Fibroblast of lung (primary cell): ENCODE results near the gene SLC23A2.

Experiments used
- EZH2 ChIP-seq: IDR thresholded peaks from 2 replicates; pipeline ENCODE4 v1.5.1; 2012; ENCODE audit warnings: low read length, control low read depth, mild to moderate bottlenecking; ENCODE audit errors: missing control alignments
- TF ChIP-seq, protein P1 (sequence below), 2 donors: IDR thresholded peaks in 1 of 2; conservative IDR thresholded peaks in 1 of 2; 1 replicate in 1 of 2; 2 replicates in 1 of 2; pipeline ENCODE4 v1.5.1; 2011 to 2012; ENCODE audit warnings: low read length in 2 of 2, control low read depth in 1 of 2, inconsistent platforms in 1 of 2, low read depth in 1 of 2, mild to moderate bottlenecking in 1 of 2

DNA sequence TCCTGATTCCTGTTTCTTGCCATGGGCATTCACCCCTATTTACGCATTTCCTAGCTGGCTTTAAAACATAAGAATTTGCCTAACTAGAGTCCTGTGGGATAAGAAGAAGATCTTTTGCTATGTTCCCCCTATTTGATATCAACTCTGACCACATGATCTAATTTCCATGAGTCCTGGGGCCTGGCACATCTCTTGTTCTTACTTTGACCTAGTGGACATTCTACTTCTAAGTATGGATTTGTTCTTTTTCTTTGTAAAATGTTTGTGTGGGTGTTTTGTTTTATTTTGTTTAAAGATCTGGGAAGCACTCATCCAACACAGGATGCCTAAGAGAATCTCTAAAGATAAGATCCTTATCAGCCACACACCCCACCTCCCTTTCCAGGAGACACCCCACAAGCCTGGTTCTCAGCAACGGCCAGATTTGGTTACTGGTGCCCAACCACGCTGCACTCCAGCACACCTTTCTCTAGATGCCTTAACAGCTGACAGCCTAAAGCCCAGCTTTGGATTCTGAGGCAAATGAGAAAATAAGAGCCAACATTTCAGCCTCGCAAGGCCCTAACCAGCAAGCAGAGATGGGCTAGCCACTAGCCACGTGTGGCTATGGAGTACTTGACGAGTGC is 74.7 kb downstream of the SLC23A2 start:
- TF ChIP-seq, protein P1, sequence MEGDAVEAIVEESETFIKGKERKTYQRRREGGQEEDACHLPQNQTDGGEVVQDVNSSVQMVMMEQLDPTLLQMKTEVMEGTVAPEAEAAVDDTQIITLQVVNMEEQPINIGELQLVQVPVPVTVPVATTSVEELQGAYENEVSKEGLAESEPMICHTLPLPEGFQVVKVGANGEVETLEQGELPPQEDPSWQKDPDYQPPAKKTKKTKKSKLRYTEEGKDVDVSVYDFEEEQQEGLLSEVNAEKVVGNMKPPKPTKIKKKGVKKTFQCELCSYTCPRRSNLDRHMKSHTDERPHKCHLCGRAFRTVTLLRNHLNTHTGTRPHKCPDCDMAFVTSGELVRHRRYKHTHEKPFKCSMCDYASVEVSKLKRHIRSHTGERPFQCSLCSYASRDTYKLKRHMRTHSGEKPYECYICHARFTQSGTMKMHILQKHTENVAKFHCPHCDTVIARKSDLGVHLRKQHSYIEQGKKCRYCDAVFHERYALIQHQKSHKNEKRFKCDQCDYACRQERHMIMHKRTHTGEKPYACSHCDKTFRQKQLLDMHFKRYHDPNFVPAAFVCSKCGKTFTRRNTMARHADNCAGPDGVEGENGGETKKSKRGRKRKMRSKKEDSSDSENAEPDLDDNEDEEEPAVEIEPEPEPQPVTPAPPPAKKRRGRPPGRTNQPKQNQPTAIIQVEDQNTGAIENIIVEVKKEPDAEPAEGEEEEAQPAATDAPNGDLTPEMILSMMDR (conservative IDR thresholded peaks at IDR 0.05 in 1 of 2, IDR thresholded peaks at IDR 0.05 in 1 of 2; ENCODE audit: low read depth in 1 of 2, low read length in 2 of 2): no peak
- no peak for TF ChIP-seq EZH2
